Islet precursor cell (in vitro differentiated cells): ENCODE results near the gene DPH3.

Experiments used
- DNase-seq: peaks from one replicate; pipeline ENCODE4 v3.0.0-alpha.2; 2018

The DPH3 gene

GRCh38 chr3:16227566-16227965 is 37.2 kb downstream of the DPH3 start:
- no peak for DNase-seq

DNA sequence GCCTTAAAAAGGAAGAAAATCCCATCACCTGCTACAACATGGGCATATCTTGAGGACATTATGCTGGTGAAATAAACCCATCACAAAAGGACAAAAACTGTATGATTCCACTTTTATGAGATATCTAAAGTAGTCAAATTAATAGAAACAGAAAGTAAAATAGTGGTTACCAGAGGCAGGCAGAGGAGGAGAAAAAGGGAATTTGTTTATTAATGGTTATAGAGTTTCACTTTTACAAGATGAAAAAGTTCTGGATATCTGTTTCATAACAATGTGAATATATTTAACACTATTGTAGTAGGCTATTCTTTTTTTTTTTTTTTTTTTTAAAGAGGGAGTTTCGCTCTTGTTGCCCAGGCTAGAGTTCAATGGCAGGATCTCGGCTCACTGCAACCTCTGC is 40.4 kb downstream of the DPH3 start:
- DNase-seq = no peak

DNA sequence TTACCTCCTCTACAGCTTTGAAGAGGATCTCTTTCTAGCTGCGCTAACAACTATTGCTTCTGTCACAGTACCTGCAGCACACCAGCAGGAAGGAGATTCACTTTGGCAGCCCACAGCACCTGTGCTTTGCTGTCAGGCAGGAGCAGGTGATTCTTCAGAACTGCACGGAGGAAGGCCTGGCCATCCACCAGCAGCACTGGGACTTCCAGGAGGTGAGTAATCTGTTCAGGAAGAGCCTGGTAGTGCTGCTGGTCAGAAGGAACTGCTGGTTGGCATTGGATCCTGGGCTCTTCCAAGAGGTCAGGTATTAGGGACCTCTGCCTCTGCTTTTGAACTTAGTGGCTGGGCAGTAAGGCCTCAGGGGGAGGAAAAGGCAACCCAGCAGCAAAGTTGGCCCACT is 42.2 kb downstream of the DPH3 start:
- no peak for DNase-seq

- DNase-seq = no peak
Observed at GRCh38 chr3:16221990-16222389, 42.8 kb downstream of the DPH3 start.

DNA sequence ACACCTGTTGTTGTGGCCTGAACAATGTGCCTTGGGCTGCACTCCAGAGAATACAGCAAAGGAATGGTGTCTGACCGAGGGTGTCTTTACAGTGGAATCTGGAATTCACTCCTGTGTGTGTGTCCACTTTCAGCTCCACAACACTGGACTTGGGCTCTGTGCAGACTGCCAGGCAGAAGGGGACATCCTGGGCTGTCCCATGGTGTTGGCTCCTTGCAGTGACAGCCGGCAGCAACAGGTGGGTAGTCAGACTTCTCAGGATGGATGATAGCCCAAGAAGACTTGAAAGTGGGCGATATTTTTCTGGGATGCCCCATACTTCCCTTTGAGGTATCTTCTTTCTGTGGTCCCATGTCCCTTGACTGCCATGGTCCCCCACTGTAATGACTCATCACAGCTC is 45.0 kb downstream of the DPH3 start:
- DNase-seq = no peak

DNA sequence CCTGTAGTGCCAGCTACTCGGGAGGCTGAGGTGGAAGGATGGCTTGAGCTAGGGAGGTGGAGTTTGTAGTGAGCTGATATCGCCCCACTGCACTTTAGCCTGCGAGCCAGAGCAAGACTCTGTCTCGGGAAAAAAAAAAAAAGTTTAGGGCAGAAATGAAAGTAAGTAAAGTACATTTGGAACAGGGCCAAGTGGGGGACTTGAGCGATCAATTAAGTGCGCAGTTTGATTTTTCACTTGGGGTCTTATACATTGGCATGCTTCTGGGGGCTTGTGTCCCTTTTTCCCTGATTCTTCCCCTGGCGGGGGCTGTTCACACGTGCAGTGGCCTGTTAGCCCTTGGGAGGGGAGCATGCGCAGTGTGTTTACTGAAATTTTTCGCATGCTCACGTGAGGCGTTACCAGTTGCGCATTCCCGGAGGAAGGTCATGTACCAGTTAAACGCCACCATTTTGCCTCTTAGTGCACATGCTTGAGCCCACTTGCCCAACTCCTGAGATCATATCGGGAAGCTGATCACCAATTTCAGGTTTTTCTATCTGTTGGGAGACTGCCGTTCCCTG is 48.3 kb downstream of the DPH3 start:
- no peak for DNase-seq

GRCh38 chr3:16214366-16214765 is 50.4 kb downstream of the DPH3 start:
- DNase-seq = no peak

DNA sequence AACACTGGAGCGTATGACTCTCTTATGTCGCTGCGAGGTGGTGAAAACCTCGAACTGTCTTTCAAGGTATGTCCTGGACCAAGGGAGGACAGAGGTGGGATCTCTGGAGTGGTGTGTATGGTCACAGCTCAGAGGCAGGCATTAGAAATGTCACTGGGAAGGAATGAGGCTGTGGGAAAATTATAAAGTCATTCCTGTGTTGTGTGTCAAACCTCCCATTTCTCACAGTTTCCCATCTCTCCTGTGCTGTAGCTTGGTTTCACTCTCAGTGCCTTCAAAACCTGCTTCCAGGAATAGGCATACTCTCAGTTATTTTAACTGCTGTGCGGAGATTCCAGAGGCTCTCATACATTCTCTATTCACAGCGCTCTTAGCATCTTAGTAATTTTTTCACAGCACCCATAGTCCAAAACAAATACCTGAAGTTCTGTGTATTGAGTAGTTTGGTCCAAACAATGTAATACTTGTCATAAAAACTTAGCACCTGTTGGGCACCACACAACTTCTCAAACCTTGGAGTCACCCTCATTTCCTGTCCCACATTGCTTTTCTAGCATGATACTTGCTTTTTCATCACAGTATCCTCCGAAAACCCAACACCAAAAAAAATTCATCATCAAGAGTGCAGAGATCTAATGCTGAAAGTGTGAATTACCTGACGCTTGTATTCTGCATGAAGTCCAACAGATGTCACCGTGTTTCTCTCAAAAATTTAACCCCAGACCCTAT is 53.4 kb downstream of the DPH3 start:
- no peak for DNase-seq
